Measurements from ENCODE around the gene THSD4.

GRCh38 chr15:71359246-71359645 lies 244.0 kb downstream of the THSD4 start:
- no peak for TF ChIP-seq ZNF274 (IDR thresholded peaks at IDR 0.05; ENCODE audit: low read depth, low read length)
- TF ChIP-seq YY1 (IDR thresholded peaks at IDR 0.05; ENCODE audit: insufficient read depth, insufficient read length): no peak
- TF ChIP-seq SUZ12 (IDR thresholded peaks at IDR 0.05; ENCODE audit: extremely low read depth, insufficient read depth, insufficient read length): no peak

Measured in NT2/D1 (cell line).